DOHH2 (cell line): Measurements from ENCODE around the gene FOXD4L4.
"Not testable (repeated sequence)": the region's sequence is repeated elsewhere in the genome, so short reads cannot be mapped to it uniquely, and the experiment has no call there.

ENCODE experiments used
- H3F3A ChIP-seq: fragments of 200-600 bp; sonication (generic), shearing (Covaris generic); 2 replicates; pipeline ENCODE4 v1.6.0; 2016; ENCODE audit warnings: antibody characterized with exemption, mild to moderate bottlenecking; ENCODE audit not compliant: control insufficient read depth, insufficient read depth
- H3K27ac ChIP-seq: fragments of 200-600 bp; sonication (generic); 2 replicates; pipeline ENCODE4 v1.5.1; 2014; ENCODE audit warnings: low read depth, mild to moderate bottlenecking, low read length, moderate library complexity
- H3K27me3 ChIP-seq: fragments of 200-600 bp; sonication (generic); 2 replicates; pipeline ENCODE4 v1.6.1; 2014; ENCODE audit warnings: mild to moderate bottlenecking, low read length, mixed read lengths; ENCODE audit not compliant: control insufficient read depth
- H3K36me3 ChIP-seq: fragments of 200-600 bp; sonication (generic); 2 replicates; pipeline ENCODE4 v1.6.1; 2014; ENCODE audit warnings: mild to moderate bottlenecking, low read length, moderate library complexity, mixed read lengths; ENCODE audit not compliant: control insufficient read depth
- H3K4me1 ChIP-seq: fragments of 200-600 bp; sonication (generic); 2 replicates; pipeline ENCODE4 v1.6.1; 2014; ENCODE audit warnings: mild to moderate bottlenecking, low read length, mixed read lengths; ENCODE audit not compliant: control insufficient read depth
- H3K4me2 ChIP-seq: fragments of 200-600 bp; sonication (generic); 2 replicates; pipeline ENCODE4 v1.6.0; 2014; ENCODE audit warnings: mild to moderate bottlenecking, low read length, moderate library complexity
- H3K4me3 ChIP-seq: fragments of 200-600 bp; sonication (generic); 2 replicates; pipeline ENCODE4 v1.5.1; 2014; ENCODE audit warnings: mild to moderate bottlenecking, low read length, mixed read lengths
- H3K79me2 ChIP-seq: fragments of 200-600 bp; sonication (generic); 2 replicates; pipeline ENCODE4 v1.6.1; 2014; ENCODE audit warnings: mild to moderate bottlenecking, low read length, mixed read lengths; ENCODE audit not compliant: control insufficient read depth
- H3K9me2 ChIP-seq: fragments of 200-600 bp; sonication (generic); replicated peaks from 2 replicates; pipeline ENCODE4 v1.6.1; 2014; ENCODE audit warnings: mild to moderate bottlenecking, low read length, mixed read lengths; ENCODE audit not compliant: control insufficient read depth
- H3K9me3 ChIP-seq: fragments of 200-600 bp; sonication (generic); 2 replicates; pipeline ENCODE4 v1.6.1; 2014; ENCODE audit warnings: antibody characterized with exemption, low read length, mixed read lengths; ENCODE audit not compliant: control insufficient read depth, insufficient read depth
- H4K20me1 ChIP-seq: fragments of 200-600 bp; sonication (generic); 2 replicates; pipeline ENCODE4 v1.6.0; 2014; ENCODE audit warnings: low read depth, mild to moderate bottlenecking, antibody characterized with exemption, low read length, moderate library complexity; ENCODE audit not compliant: control insufficient read depth, insufficient read depth

Gene FOXD4L4

GRCh38 chr9:65737096-65737564, at the start of gene FOXD4L4:
Gene FOXD4L4 (plus strand): TSS chr9:65737146. CDS start chr9:65737146, 0 bp downstream.
- H3K79me2 ChIP-seq, H3K36me3 ChIP-seq, H4K20me1 ChIP-seq, H3K4me1 ChIP-seq, H3K4me3 ChIP-seq, H3K9me3 ChIP-seq, H3K4me2 ChIP-seq, H3K27ac ChIP-seq, H3K27me3 ChIP-seq, H3F3A ChIP-seq, H3K9me2 ChIP-seq: not testable (repeated sequence)

- H3K9me2 ChIP-seq: not testable (repeated sequence)
Measured at GRCh38 chr9:65703550-65703949, 33.4 kb upstream of the FOXD4L4 start.

GRCh38 chr9:65714445-65714844, 22.5 kb upstream of the FOXD4L4 start:
- not testable (repeated sequence) for H3F3A ChIP-seq, H3K27me3 ChIP-seq, H3K9me2 ChIP-seq, H3K4me3 ChIP-seq, H3K4me2 ChIP-seq, H3K79me2 ChIP-seq, H3K27ac ChIP-seq, H4K20me1 ChIP-seq, H3K9me3 ChIP-seq, H3K36me3 ChIP-seq, H3K4me1 ChIP-seq

More at GRCh38 chr9:65703550-65703949, 33.4 kb upstream of the FOXD4L4 start:
- not testable (repeated sequence) for H3K79me2 ChIP-seq, H3F3A ChIP-seq, H3K27me3 ChIP-seq, H3K9me3 ChIP-seq, H3K36me3 ChIP-seq, H3K4me3 ChIP-seq, H3K4me1 ChIP-seq, H3K27ac ChIP-seq, H3K4me2 ChIP-seq, H4K20me1 ChIP-seq

GRCh38 chr9:65738133-65738532, 1.2 kb downstream of the FOXD4L4 start:
- H3F3A ChIP-seq, H3K4me1 ChIP-seq, H3K9me3 ChIP-seq, H3K4me3 ChIP-seq, H3K27ac ChIP-seq, H3K27me3 ChIP-seq, H3K4me2 ChIP-seq, H3K36me3 ChIP-seq, H3K9me2 ChIP-seq, H3K79me2 ChIP-seq, H4K20me1 ChIP-seq: not testable (repeated sequence)
